HEK293 (cell line): ENCODE measurements around the gene ALDH1B1.

Experiments
- SP2 ChIP-seq: fragments of 450-650 bp; formaldehyde crosslinking; IDR thresholded peaks from 2 replicates; pipeline ENCODE4 v1.5.1; 2016; ENCODE audit warnings: missing biosample characterization, missing genetic modification characterization
- YY1 ChIP-seq: fragments of 450-650 bp; formaldehyde crosslinking; IDR thresholded peaks from 2 replicates; pipeline ENCODE4 v1.5.1; 2018; ENCODE audit warnings: missing biosample characterization, missing genetic modification characterization
- ZNF146 ChIP-seq: fragments of 450-650 bp; formaldehyde crosslinking; IDR thresholded peaks from 2 replicates; pipeline ENCODE4 v1.5.1; 2016; ENCODE audit warnings: missing biosample characterization, missing genetic modification characterization
- ZNF175 ChIP-seq: fragments of 450-650 bp; formaldehyde crosslinking; IDR thresholded peaks from 2 replicates; pipeline ENCODE4 v1.5.1; 2016; ENCODE audit warnings: missing biosample characterization, missing genetic modification characterization
- ZNF2 ChIP-seq: fragments of 450-650 bp; formaldehyde crosslinking; IDR thresholded peaks from 2 replicates; pipeline ENCODE4 v1.5.1; 2016; ENCODE audit warnings: missing biosample characterization, missing genetic modification characterization
- ZNF394 ChIP-seq: fragments of 450-650 bp; formaldehyde crosslinking; IDR thresholded peaks from 2 replicates; pipeline ENCODE4 v1.5.1; 2016; ENCODE audit warnings: missing biosample characterization, missing genetic modification characterization, mild to moderate bottlenecking, moderate library complexity, borderline replicate concordance
- ZNF521 ChIP-seq: fragments of 450-650 bp; formaldehyde crosslinking; IDR thresholded peaks from 2 replicates; pipeline ENCODE4 v1.5.1; 2017; ENCODE audit warnings: missing biosample characterization, mild to moderate bottlenecking, missing genetic modification characterization
- ZNF530 ChIP-seq: fragments of 450-650 bp; formaldehyde crosslinking; IDR thresholded peaks from 2 replicates; pipeline ENCODE4 v1.5.1; 2016; ENCODE audit warnings: low read depth, missing biosample characterization, missing genetic modification characterization
- TF ChIP-seq, protein P1 (sequence below): fragments of 450-650 bp; formaldehyde crosslinking; IDR thresholded peaks from 2 replicates; pipeline ENCODE4 v1.5.1; 2016; ENCODE audit warnings: missing biosample characterization, missing genetic modification characterization
- TF ChIP-seq, protein P2 (sequence below): fragments of 450-650 bp; formaldehyde crosslinking; IDR thresholded peaks from 2 replicates; pipeline ENCODE4 v1.5.1; 2016; ENCODE audit warnings: missing biosample characterization, missing genetic modification characterization

DNA sequence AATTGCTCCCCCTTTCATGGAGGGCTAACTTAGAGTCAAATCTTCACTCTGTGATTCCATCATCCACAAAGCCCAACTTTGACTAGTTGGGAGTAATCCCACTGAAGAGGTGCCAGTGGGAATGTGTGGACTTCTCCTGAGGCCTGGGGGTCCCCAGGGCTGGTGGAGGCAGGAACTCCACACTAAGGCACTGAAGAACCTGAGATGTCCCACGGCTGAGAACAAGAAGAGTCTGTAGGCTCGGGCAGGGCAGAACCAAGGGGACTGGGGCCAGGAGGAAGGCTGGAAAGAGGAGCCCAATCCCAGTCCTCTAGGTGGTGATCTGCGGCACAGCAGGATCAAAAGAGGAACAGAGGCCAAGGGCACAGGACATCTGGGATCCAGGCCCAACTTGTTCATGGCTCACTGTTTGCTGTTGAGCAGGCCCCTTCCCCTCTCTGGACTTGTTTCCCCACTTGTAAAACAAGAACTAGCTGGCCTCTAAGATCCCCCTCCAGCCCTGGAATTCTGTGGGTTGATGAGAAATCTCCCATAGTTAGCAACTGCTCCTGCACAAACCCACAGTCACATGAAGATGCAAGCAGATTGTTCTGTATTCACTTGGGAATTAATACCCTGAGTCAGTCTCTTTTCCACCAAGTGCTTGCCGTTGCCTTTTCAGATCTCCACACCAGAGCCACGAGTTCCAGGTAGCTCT, 32.7 kb upstream of the ALDH1B1 start:
- TF ChIP-seq ZNF175 (tag by site-specific recombination), result no peak
- TF ChIP-seq, protein P1, sequence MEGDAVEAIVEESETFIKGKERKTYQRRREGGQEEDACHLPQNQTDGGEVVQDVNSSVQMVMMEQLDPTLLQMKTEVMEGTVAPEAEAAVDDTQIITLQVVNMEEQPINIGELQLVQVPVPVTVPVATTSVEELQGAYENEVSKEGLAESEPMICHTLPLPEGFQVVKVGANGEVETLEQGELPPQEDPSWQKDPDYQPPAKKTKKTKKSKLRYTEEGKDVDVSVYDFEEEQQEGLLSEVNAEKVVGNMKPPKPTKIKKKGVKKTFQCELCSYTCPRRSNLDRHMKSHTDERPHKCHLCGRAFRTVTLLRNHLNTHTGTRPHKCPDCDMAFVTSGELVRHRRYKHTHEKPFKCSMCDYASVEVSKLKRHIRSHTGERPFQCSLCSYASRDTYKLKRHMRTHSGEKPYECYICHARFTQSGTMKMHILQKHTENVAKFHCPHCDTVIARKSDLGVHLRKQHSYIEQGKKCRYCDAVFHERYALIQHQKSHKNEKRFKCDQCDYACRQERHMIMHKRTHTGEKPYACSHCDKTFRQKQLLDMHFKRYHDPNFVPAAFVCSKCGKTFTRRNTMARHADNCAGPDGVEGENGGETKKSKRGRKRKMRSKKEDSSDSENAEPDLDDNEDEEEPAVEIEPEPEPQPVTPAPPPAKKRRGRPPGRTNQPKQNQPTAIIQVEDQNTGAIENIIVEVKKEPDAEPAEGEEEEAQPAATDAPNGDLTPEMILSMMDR (tag by site-specific recombination), result no peak
- no peak for TF ChIP-seq SP2
- no peak for TF ChIP-seq ZNF146 (tag by site-specific recombination)
- TF ChIP-seq ZNF530 (tag by site-specific recombination), result no peak
- TF ChIP-seq, protein P2, sequence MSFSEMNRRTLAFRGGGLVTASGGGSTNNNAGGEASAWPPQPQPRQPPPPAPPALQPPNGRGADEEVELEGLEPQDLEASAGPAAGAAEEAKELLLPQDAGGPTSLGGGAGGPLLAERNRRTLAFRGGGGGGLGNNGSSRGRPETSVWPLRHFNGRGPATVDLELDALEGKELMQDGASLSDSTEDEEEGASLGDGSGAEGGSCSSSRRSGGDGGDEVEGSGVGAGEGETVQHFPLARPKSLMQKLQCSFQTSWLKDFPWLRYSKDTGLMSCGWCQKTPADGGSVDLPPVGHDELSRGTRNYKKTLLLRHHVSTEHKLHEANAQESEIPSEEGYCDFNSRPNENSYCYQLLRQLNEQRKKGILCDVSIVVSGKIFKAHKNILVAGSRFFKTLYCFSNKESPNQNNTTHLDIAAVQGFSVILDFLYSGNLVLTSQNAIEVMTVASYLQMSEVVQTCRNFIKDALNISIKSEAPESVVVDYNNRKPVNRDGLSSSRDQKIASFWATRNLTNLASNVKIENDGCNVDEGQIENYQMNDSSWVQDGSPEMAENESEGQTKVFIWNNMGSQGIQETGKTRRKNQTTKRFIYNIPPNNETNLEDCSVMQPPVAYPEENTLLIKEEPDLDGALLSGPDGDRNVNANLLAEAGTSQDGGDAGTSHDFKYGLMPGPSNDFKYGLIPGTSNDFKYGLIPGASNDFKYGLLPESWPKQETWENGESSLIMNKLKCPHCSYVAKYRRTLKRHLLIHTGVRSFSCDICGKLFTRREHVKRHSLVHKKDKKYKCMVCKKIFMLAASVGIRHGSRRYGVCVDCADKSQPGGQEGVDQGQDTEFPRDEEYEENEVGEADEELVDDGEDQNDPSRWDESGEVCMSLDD, result no peak
- no peak for TF ChIP-seq ZNF521 (tag by site-specific recombination)
- no peak for TF ChIP-seq YY1 (tag by site-specific recombination)
- no peak for TF ChIP-seq ZNF2 (tag by site-specific recombination)
- no peak for TF ChIP-seq ZNF394 (tag by site-specific recombination)
